ENCODE data around the gene ABCA4.

ABCA4 gene

DNA sequence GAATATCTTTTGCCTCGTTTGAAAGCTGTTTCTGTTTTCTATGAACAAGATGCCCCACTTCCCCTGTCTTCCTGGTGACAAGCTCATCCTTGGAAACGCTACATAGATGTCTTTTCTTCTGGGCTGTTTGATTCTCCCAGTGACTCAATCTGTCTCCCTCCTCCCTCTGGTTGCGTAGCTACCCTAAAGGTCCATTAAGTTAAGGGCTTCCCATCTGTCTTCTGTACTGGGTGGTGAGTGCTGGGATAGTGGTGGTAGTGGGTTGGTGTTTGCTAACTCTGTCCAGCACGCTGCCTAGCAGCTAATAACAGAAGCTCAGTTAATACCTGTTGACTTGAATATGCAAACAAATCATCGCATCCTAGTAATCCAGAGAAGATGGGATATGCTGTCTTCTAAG is 161.5 kb downstream of the ABCA4 start:
- Histone ChIP-seq H3K27ac (ENCODE audit: extremely low read depth, low read depth, low read length) (no peak overlapping the region), H3K4me3 (ENCODE audit: low read depth, low read length) (no peak overlapping the region), H3K4me1 (ENCODE audit: control insufficient read depth, insufficient read depth, low read length) (peaks cover 5% of the 10 kb centered on the region), H3K36me3 (ENCODE audit: control insufficient read depth in 2 of 2, insufficient read depth in 1 of 2, low read length in 2 of 2) (no peaks in the 10 kb centered on the region), H3K9me3 (ENCODE audit: control insufficient read depth, insufficient read depth, low read depth, low read length) (no peaks in the 10 kb centered on the region)
- ChIA-PET CTCF (interaction anchor here (0.7 to 1.2 kb wide), 2 partner anchors 67 to 540 kb away, joined by 3 to 4 read pairs; no protein-coding TSS in a partner anchor), POLR2A (no interaction called here)
- TF ChIP-seq ZNF433 (tag by site-specific recombination; IDR thresholded peaks at IDR 0.05; ENCODE audit: low read depth) (no peak), ZNF837 (tag by site-specific recombination; IDR thresholded peaks at IDR 0.05) (no peak), ZNF510 (tag by site-specific recombination; IDR thresholded peaks at IDR 0.05; ENCODE audit: insufficient replicate concordance) (no peak), ZFHX2 (tag by site-specific recombination; conservative IDR thresholded peaks at IDR 0.05) (no peak), ZNF335 (tag by site-specific recombination; conservative IDR thresholded peaks at IDR 0.05) (no peak), ZBTB21 (tag by site-specific recombination; IDR thresholded peaks at IDR 0.05) (no peak)
- TF ChIP-seq, protein P1, sequence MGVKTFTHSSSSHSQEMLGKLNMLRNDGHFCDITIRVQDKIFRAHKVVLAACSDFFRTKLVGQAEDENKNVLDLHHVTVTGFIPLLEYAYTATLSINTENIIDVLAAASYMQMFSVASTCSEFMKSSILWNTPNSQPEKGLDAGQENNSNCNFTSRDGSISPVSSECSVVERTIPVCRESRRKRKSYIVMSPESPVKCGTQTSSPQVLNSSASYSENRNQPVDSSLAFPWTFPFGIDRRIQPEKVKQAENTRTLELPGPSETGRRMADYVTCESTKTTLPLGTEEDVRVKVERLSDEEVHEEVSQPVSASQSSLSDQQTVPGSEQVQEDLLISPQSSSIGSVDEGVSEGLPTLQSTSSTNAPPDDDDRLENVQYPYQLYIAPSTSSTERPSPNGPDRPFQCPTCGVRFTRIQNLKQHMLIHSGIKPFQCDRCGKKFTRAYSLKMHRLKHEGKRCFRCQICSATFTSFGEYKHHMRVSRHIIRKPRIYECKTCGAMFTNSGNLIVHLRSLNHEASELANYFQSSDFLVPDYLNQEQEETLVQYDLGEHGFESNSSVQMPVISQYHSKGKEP (tag by site-specific recombination; IDR thresholded peaks at IDR 0.05): no peak
- TF ChIP-seq, protein P2, sequence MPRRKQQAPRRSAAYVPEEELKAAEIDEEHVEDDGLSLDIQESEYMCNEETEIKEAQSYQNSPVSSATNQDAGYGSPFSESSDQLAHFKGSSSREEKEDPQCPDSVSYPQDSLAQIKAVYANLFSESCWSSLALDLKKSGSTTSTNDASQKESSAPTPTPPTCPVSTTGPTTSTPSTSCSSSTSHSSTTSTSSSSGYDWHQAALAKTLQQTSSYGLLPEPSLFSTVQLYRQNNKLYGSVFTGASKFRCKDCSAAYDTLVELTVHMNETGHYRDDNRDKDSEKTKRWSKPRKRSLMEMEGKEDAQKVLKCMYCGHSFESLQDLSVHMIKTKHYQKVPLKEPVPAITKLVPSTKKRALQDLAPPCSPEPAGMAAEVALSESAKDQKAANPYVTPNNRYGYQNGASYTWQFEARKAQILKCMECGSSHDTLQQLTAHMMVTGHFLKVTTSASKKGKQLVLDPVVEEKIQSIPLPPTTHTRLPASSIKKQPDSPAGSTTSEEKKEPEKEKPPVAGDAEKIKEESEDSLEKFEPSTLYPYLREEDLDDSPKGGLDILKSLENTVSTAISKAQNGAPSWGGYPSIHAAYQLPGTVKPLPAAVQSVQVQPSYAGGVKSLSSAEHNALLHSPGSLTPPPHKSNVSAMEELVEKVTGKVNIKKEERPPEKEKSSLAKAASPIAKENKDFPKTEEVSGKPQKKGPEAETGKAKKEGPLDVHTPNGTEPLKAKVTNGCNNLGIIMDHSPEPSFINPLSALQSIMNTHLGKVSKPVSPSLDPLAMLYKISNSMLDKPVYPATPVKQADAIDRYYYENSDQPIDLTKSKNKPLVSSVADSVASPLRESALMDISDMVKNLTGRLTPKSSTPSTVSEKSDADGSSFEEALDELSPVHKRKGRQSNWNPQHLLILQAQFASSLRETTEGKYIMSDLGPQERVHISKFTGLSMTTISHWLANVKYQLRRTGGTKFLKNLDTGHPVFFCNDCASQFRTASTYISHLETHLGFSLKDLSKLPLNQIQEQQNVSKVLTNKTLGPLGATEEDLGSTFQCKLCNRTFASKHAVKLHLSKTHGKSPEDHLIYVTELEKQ (tag by site-specific recombination; IDR thresholded peaks at IDR 0.05; ENCODE audit: borderline replicate concordance): no peak
- TF ChIP-seq, protein P3, sequence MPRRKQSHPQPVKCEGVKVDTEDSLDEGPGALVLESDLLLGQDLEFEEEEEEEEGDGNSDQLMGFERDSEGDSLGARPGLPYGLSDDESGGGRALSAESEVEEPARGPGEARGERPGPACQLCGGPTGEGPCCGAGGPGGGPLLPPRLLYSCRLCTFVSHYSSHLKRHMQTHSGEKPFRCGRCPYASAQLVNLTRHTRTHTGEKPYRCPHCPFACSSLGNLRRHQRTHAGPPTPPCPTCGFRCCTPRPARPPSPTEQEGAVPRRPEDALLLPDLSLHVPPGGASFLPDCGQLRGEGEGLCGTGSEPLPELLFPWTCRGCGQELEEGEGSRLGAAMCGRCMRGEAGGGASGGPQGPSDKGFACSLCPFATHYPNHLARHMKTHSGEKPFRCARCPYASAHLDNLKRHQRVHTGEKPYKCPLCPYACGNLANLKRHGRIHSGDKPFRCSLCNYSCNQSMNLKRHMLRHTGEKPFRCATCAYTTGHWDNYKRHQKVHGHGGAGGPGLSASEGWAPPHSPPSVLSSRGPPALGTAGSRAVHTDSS (tag by site-specific recombination; IDR thresholded peaks at IDR 0.05): no peak
- TF ChIP-seq, protein P4, sequence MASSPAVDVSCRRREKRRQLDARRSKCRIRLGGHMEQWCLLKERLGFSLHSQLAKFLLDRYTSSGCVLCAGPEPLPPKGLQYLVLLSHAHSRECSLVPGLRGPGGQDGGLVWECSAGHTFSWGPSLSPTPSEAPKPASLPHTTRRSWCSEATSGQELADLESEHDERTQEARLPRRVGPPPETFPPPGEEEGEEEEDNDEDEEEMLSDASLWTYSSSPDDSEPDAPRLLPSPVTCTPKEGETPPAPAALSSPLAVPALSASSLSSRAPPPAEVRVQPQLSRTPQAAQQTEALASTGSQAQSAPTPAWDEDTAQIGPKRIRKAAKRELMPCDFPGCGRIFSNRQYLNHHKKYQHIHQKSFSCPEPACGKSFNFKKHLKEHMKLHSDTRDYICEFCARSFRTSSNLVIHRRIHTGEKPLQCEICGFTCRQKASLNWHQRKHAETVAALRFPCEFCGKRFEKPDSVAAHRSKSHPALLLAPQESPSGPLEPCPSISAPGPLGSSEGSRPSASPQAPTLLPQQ (tag by site-specific recombination; IDR thresholded peaks at IDR 0.05): no peak
- TF ChIP-seq, protein P5, sequence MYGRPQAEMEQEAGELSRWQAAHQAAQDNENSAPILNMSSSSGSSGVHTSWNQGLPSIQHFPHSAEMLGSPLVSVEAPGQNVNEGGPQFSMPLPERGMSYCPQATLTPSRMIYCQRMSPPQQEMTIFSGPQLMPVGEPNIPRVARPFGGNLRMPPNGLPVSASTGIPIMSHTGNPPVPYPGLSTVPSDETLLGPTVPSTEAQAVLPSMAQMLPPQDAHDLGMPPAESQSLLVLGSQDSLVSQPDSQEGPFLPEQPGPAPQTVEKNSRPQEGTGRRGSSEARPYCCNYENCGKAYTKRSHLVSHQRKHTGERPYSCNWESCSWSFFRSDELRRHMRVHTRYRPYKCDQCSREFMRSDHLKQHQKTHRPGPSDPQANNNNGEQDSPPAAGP (tag by site-specific recombination; IDR thresholded peaks at IDR 0.05): no peak

DNA sequence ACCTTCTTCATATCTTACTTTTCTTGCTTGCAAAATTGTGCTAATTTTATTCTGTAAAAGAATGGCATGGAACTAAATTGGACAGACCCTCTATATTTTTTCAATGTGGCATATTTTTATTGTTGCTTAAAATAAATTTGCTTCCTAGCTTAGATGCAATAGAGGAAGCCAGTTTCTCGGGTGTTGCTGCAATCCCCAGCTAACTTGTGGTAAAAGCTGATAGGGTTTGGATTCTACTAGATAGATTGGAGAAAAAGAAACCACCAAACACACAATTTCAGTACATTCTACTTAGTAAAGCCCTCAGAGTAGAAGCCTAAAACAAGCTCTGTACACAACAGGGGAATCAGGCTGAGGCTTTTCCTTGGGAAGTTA is 162.2 kb downstream of the ABCA4 start:
- POLR2A ChIA-PET: no interaction called here
- TF ChIP-seq ZNF501 (tag by site-specific recombination; IDR thresholded peaks at IDR 0.05) (no peak), ZNF24 (tag by site-specific recombination; IDR thresholded peaks at IDR 0.05) (no peak), ZNF274 (IDR thresholded peaks at IDR 0.05; ENCODE audit: low read length) (no peak), ZNF274 (tag by site-specific recombination; IDR thresholded peaks at IDR 0.05; ENCODE audit: borderline replicate concordance) (no peak), ZNF23 (tag by site-specific recombination; IDR thresholded peaks at IDR 0.05; ENCODE audit: borderline replicate concordance) (no peak), ZFP37 (tag by site-specific recombination; IDR thresholded peaks at IDR 0.05) (no peak), ZNF423 (tag by site-specific recombination; IDR thresholded peaks at IDR 0.05) (no peak), WT1 (tag by site-specific recombination; IDR thresholded peaks at IDR 0.05) (no peak), ZFP3 (tag by site-specific recombination; IDR thresholded peaks at IDR 0.05; ENCODE audit: low read depth) (no peak), KLF16 (tag by site-specific recombination; IDR thresholded peaks at IDR 0.05) (no peak)
- TF ChIP-seq, protein P6, sequence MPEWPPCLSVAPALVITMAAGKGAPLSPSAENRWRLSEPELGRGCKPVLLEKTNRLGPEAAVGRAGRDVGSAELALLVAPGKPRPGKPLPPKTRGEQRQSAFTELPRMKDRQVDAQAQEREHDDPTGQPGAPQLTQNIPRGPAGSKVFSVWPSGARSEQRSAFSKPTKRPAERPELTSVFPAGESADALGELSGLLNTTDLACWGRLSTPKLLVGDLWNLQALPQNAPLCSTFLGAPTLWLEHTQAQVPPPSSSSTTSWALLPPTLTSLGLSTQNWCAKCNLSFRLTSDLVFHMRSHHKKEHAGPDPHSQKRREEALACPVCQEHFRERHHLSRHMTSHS (tag by site-specific recombination; IDR thresholded peaks at IDR 0.05): no peak
- CTCF ChIA-PET: interaction anchor here (0.7 kb wide), 2 partner anchors 432 to 541 kb away, joined by 3 read pairs; no protein-coding TSS in a partner anchor
- Histone ChIP-seq H3K9me3 (ENCODE audit: control insufficient read depth, insufficient read depth, low read depth, low read length) (no peaks in the 10 kb centered on the region), H3K27ac (ENCODE audit: extremely low read depth, low read depth, low read length) (no peak overlapping the region), H3K4me3 (ENCODE audit: low read depth, low read length) (no peak overlapping the region), H3K4me1 (ENCODE audit: control insufficient read depth, insufficient read depth, low read length) (peaks cover 5% of the 10 kb centered on the region), H3K36me3 (ENCODE audit: control insufficient read depth in 2 of 2, insufficient read depth in 1 of 2, low read length in 2 of 2) (no peaks in the 10 kb centered on the region)

All from HEK293 (cell line).